ENCODE measurements around the gene RSF1.

GRCh38 chr11:77789061-77789730 is 31.3 kb downstream of the RSF1 start:
- no peak for TF ChIP-seq ETS1 (IDR thresholded peaks at IDR 0.05)
- TF ChIP-seq, protein P1, sequence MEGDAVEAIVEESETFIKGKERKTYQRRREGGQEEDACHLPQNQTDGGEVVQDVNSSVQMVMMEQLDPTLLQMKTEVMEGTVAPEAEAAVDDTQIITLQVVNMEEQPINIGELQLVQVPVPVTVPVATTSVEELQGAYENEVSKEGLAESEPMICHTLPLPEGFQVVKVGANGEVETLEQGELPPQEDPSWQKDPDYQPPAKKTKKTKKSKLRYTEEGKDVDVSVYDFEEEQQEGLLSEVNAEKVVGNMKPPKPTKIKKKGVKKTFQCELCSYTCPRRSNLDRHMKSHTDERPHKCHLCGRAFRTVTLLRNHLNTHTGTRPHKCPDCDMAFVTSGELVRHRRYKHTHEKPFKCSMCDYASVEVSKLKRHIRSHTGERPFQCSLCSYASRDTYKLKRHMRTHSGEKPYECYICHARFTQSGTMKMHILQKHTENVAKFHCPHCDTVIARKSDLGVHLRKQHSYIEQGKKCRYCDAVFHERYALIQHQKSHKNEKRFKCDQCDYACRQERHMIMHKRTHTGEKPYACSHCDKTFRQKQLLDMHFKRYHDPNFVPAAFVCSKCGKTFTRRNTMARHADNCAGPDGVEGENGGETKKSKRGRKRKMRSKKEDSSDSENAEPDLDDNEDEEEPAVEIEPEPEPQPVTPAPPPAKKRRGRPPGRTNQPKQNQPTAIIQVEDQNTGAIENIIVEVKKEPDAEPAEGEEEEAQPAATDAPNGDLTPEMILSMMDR (conservative IDR thresholded peaks at IDR 0.05; ENCODE audit: low read depth in 2 of 2) = 0 out of 4 replicates have a peak, but pooled peaks of 1 of the 2 experiments have one; percentile 1
- no peak for TF ChIP-seq EZH2phosphoT487 (IDR thresholded peaks at IDR 0.05; ENCODE audit: unreplicated experiment)
- no peak for TF ChIP-seq ZNF114 (CRISPR knock-in tag; IDR thresholded peaks at IDR 0.05)
- no peak for TF ChIP-seq POLR2AphosphoS5 (IDR thresholded peaks at IDR 0.05; ENCODE audit: low read depth)
- no peak for TF ChIP-seq REST (IDR thresholded peaks at IDR 0.05; ENCODE audit: unreplicated experiment)
- no peak for TF ChIP-seq JUNB (IDR thresholded peaks at IDR 0.05; ENCODE audit: unreplicated experiment)
- no peak for TF ChIP-seq EZH2 (IDR thresholded peaks at IDR 0.05; ENCODE audit: low read depth, unreplicated experiment)
- no peak for TF ChIP-seq STAT1 (IDR thresholded peaks at IDR 0.05; ENCODE audit: unreplicated experiment)
- TF ChIP-seq CREB1 (CRISPR knock-in tag; IDR thresholded peaks at IDR 0.05; ENCODE audit: low read depth) = no peak
- no peak for TF ChIP-seq NANOG (IDR thresholded peaks at IDR 0.05; ENCODE audit: borderline replicate concordance)
- TF ChIP-seq ZNF331 (CRISPR knock-in tag; IDR thresholded peaks at IDR 0.05; ENCODE audit: low read depth) = no peak
- TF ChIP-seq, protein P2, sequence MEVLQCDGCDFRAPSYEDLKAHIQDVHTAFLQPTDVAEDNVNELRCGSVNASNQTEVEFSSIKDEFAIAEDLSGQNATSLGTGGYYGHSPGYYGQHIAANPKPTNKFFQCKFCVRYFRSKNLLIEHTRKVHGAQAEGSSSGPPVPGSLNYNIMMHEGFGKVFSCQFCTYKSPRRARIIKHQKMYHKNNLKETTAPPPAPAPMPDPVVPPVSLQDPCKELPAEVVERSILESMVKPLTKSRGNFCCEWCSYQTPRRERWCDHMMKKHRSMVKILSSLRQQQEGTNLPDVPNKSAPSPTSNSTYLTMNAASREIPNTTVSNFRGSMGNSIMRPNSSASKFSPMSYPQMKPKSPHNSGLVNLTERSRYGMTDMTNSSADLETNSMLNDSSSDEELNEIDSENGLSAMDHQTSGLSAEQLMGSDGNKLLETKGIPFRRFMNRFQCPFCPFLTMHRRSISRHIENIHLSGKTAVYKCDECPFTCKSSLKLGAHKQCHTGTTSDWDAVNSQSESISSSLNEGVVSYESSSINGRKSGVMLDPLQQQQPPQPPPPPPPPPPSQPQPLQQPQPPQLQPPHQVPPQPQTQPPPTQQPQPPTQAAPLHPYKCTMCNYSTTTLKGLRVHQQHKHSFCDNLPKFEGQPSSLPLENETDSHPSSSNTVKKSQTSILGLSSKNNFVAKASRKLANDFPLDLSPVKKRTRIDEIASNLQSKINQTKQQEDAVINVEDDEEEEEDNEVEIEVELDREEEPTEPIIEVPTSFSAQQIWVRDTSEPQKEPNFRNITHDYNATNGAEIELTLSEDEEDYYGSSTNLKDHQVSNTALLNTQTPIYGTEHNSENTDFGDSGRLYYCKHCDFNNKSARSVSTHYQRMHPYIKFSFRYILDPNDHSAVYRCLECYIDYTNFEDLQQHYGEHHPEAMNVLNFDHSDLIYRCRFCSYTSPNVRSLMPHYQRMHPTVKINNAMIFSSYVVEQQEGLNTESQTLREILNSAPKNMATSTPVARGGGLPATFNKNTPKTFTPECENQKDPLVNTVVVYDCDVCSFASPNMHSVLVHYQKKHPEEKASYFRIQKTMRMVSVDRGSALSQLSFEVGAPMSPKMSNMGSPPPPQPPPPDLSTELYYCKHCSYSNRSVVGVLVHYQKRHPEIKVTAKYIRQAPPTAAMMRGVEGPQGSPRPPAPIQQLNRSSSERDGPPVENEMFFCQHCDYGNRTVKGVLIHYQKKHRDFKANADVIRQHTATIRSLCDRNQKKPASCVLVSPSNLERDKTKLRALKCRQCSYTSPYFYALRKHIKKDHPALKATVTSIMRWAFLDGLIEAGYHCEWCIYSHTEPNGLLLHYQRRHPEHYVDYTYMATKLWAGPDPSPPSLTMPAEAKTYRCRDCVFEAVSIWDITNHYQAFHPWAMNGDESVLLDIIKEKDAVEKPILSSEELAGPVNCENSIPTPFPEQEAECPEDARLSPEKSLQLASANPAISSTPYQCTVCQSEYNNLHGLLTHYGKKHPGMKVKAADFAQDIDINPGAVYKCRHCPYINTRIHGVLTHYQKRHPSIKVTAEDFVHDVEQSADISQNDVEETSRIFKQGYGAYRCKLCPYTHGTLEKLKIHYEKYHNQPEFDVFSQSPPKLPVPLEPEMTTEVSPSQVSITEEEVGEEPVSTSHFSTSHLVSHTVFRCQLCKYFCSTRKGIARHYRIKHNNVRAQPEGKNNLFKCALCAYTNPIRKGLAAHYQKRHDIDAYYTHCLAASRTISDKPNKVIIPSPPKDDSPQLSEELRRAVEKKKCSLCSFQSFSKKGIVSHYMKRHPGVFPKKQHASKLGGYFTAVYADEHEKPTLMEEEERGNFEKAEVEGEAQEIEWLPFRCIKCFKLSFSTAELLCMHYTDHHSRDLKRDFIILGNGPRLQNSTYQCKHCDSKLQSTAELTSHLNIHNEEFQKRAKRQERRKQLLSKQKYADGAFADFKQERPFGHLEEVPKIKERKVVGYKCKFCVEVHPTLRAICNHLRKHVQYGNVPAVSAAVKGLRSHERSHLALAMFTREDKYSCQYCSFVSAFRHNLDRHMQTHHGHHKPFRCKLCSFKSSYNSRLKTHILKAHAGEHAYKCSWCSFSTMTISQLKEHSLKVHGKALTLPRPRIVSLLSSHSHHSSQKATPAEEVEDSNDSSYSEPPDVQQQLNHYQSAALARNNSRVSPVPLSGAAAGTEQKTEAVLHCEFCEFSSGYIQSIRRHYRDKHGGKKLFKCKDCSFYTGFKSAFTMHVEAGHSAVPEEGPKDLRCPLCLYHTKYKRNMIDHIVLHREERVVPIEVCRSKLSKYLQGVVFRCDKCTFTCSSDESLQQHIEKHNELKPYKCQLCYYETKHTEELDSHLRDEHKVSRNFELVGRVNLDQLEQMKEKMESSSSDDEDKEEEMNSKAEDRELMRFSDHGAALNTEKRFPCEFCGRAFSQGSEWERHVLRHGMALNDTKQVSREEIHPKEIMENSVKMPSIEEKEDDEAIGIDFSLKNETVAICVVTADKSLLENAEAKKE (CRISPR knock-in tag; IDR thresholded peaks at IDR 0.05) = no peak

Data from GM23338 (cell line).